GM19467 (cell line): ENCODE data around the gene UBLCP1.

Source experiments
- ATAC-seq: cut with Tn5 transposase; IDR thresholded peaks from one replicate; pipeline ENCODE4 v1.9.1; 2021; ENCODE audit warnings: mild to moderate bottlenecking, moderate library complexity; ENCODE audit not compliant: unreplicated experiment

The UBLCP1 gene

GRCh38 chr5:159310511-159310910 is 47.4 kb downstream of the UBLCP1 start:
- no peak for ATAC-seq

- ATAC-seq, result no peak
Observed at GRCh38 chr5:159311063-159311462, 48.0 kb downstream of the UBLCP1 start.

GRCh38 chr5:159313197-159313596 is 50.1 kb downstream of the UBLCP1 start:
- ATAC-seq, result no peak

- ATAC-seq, result no peak
Observed at GRCh38 chr5:159316519-159317383, 53.7 kb downstream of the UBLCP1 start.

GRCh38 chr5:159317849-159318248 is 54.8 kb downstream of the UBLCP1 start:
- no peak for ATAC-seq

- no peak for ATAC-seq
Observed at GRCh38 chr5:159318448-159318847, 55.4 kb downstream of the UBLCP1 start.

GRCh38 chr5:159319363-159319762 is 56.3 kb downstream of the UBLCP1 start:
- ATAC-seq, result no peak

GRCh38 chr5:159319832-159320231 is 56.7 kb downstream of the UBLCP1 start:
- no peak for ATAC-seq

GRCh38 chr5:159322180-159322579 is 59.1 kb downstream of the UBLCP1 start:
- no peak for ATAC-seq

GRCh38 chr5:159324102-159324755 is 61.1 kb downstream of the UBLCP1 start:
- no peak for ATAC-seq

GRCh38 chr5:159324986-159325385 is 61.9 kb downstream of the UBLCP1 start:
- ATAC-seq, result no peak

GRCh38 chr5:159330131-159330800 is 67.2 kb downstream of the UBLCP1 start, which contains the start of gene IL12B:
IL12B (minus strand) TSS chr5:159330487; CDS start chr5:159326782, 3,705 bp downstream.
- no peak for ATAC-seq

GRCh38 chr5:159331093-159331973 is 68.2 kb downstream of the UBLCP1 start:
- no peak for ATAC-seq

- no peak for ATAC-seq
Observed at GRCh38 chr5:159332800-159333544, 69.9 kb downstream of the UBLCP1 start.

GRCh38 chr5:159333545-159333925 is 70.4 kb downstream of the UBLCP1 start:
- no peak for ATAC-seq
